PC-3 (cell line): ENCODE results near the gene EPHB2.

Source experiments
- CTCF ChIP-seq: fragments of 300-600 bp; sonication (generic); conservative IDR thresholded peaks from 2 replicates; pipeline ENCODE4 v1.5.1; 2017; ENCODE audit warnings: antibody characterized with exemption, low read depth, mild to moderate bottlenecking, low read length
- EZH2phosphoT487 ChIP-seq: fragments of 300-600 bp; sonication (generic); IDR thresholded peaks from 2 replicates; pipeline ENCODE4 v1.6.1; 2018; ENCODE audit warnings: mild to moderate bottlenecking, antibody characterized with exemption, low read length, borderline replicate concordance

- TF ChIP-seq CTCF: no peak
- no peak for TF ChIP-seq EZH2phosphoT487
These were observed 90.0 kb downstream of the EPHB2 start for GRCh38 chr1:22800629-22801028.
